NCI-H2171 treated with DMSO at 0.1 percent for 48 hours (cell line): ENCODE data around the gene DTX1.
"Not testable (repeated sequence)": the region's sequence is repeated elsewhere in the genome, so short reads cannot be mapped to it uniquely, and the experiment has no call there.

ENCODE experiments used
- DNase-seq: peaks from one replicate; lab custom pipeline; 2025; lab: John Stamatoyannopoulos, UW

The DTX1 gene

GRCh38 chr12:113114447-113115178 is 58.1 kb downstream of the DTX1 start:
- no peak for DNase-seq

- DNase-seq, result no peak
Observed at GRCh38 chr12:113115455-113116126, 59.1 kb downstream of the DTX1 start.

GRCh38 chr12:113116875-113117274 is 60.3 kb downstream of the DTX1 start:
- peak; percentile 56 for DNase-seq

- DNase-seq, result not testable (repeated sequence)
Observed at GRCh38 chr12:113117684-113118083, 61.2 kb downstream of the DTX1 start.

GRCh38 chr12:113118142-113118541 is 61.6 kb downstream of the DTX1 start:
- DNase-seq, result no peak

- DNase-seq, result no peak
Observed at GRCh38 chr12:113119980-113120669, 63.6 kb downstream of the DTX1 start.

- DNase-seq, result peak; percentile 19
Observed at GRCh38 chr12:113120670-113121370, 64.3 kb downstream of the DTX1 start.

- peak; percentile 14 for DNase-seq
Observed at GRCh38 chr12:113127791-113128199, 71.3 kb downstream of the DTX1 start.

- no peak for DNase-seq
Observed at GRCh38 chr12:113128802-113129663, 72.5 kb downstream of the DTX1 start.

GRCh38 chr12:113129664-113130456 is 73.3 kb downstream of the DTX1 start:
- DNase-seq, result no peak

GRCh38 chr12:113130457-113131135 is 74.1 kb downstream of the DTX1 start:
- peak; percentile 55 for DNase-seq

GRCh38 chr12:113131556-113131955 is 75.0 kb downstream of the DTX1 start:
- DNase-seq, result no peak

- DNase-seq, result no peak
Observed at GRCh38 chr12:113133036-113133435, 76.5 kb downstream of the DTX1 start.

GRCh38 chr12:113133666-113134065 is 77.1 kb downstream of the DTX1 start:
- DNase-seq, result no peak

- DNase-seq, result no peak
Observed at GRCh38 chr12:113134071-113134470, 77.5 kb downstream of the DTX1 start.

- no peak for DNase-seq
Observed at GRCh38 chr12:113134521-113134951, 78.0 kb downstream of the DTX1 start.

GRCh38 chr12:113135178-113136127 is 78.9 kb downstream of the DTX1 start, which contains the start of gene RASAL1:
Gene RASAL1 (minus strand): TSS chr12:113135761. CDS start chr12:113135462, 299 bp downstream.
- peak; percentile 86 for DNase-seq

- DNase-seq, result no peak
Observed at GRCh38 chr12:113136128-113136989, 79.8 kb downstream of the DTX1 start.
